Upper lobe of right lung (tissue), 1 donor: Measurements from ENCODE around the gene OR2C3. TPM values are rescaled to one million over a fixed set of nuclear protein-coding genes. Genes with fewer than 3 reads are reported as not detected.
A peak's percentile ranks its signal among the peaks of the same experiment; 100 is the strongest.
"Not testable (repeated sequence)": the region's sequence is repeated elsewhere in the genome, so short reads cannot be mapped to it uniquely, and the experiment has no call there.

ENCODE experiments used
- ATAC-seq: fragments of 200-7000 bp; cut with Tn5 transposase; one replicate; pipeline ENCODE4 v1.9.1; 2020; ENCODE audit warnings: mild to moderate bottlenecking, moderate library complexity
- DNase-seq: peaks from one replicate; pipeline ENCODE4 v3.0.0-alpha.2; 2020
- H3K27ac ChIP-seq: fragments of 200-600 bp; one replicate; pipeline ENCODE4 v1.8.0; 2022
- H3K27me3 ChIP-seq: fragments of 200-600 bp; one replicate; pipeline ENCODE4 v1.8.0; 2022; ENCODE audit warnings: mild to moderate bottlenecking
- H3K36me3 ChIP-seq: fragments of 200-600 bp; one replicate; pipeline ENCODE4 v1.8.0; 2022
- H3K4me1 ChIP-seq: fragments of 200-600 bp; one replicate; pipeline ENCODE4 v1.8.0; 2022
- H3K4me3 ChIP-seq: fragments of 200-600 bp; one replicate; pipeline ENCODE4 v1.8.0; 2022; ENCODE audit warnings: mild to moderate bottlenecking
- H3K9me3 ChIP-seq: fragments of 200-600 bp; one replicate; pipeline ENCODE4 v1.8.0; 2022
- intact Hi-C: fragments of 100-400 bp; cut with DNase I; formaldehyde crosslinking; loops from one replicate; pipeline ENCODE4 v1.11.0; 2022
- total RNA-seq: library from RNA; stranded (reverse); fragmentation: NEBNext Ultra II Directional; extraction: Animal tissue kit (Norgen Biotek cat#: 25700); gene quantifications from one replicate; pipeline ENCODE4 v1.2.1, GENCODE V29; 2021
- TF ChIP-seq, protein P1 (sequence below): fragments of 200-600 bp; IDR thresholded peaks from one replicate; pipeline ENCODE4 v1.8.0; 2022; ENCODE audit warnings: antibody characterized with exemption
- donor health status: DM: no; HTN: yes; CAD: no; lungs with severe emphysema.

Gene OR2C3
- total RNA-seq, 1 donor from 2014 or later, result not detected

DNA sequence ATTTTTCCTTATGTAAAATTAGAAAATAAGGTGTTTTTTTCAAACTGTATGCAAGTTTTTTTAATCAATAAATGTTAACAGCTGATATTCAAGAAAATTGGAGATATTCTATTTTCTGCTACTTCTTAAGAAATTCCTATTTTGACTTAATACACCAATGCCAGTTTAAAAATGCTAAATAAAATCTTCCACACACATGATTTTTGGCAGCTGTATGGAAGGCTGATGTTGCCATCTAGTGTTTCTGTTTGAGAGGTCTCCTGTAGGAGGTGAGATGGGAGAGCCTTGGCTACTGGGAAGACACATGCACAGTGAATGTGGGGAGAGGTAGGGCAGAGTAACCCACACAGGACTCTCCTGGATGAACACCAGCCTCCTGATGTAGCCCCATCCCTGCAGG, 49.2 kb downstream of the OR2C3 start:
- DNase-seq, result no peak
- peak; percentile 86 for ATAC-seq
- TF ChIP-seq, protein P1, sequence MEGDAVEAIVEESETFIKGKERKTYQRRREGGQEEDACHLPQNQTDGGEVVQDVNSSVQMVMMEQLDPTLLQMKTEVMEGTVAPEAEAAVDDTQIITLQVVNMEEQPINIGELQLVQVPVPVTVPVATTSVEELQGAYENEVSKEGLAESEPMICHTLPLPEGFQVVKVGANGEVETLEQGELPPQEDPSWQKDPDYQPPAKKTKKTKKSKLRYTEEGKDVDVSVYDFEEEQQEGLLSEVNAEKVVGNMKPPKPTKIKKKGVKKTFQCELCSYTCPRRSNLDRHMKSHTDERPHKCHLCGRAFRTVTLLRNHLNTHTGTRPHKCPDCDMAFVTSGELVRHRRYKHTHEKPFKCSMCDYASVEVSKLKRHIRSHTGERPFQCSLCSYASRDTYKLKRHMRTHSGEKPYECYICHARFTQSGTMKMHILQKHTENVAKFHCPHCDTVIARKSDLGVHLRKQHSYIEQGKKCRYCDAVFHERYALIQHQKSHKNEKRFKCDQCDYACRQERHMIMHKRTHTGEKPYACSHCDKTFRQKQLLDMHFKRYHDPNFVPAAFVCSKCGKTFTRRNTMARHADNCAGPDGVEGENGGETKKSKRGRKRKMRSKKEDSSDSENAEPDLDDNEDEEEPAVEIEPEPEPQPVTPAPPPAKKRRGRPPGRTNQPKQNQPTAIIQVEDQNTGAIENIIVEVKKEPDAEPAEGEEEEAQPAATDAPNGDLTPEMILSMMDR, result peak; percentile 53
- Histone ChIP-seq H3K27me3 (no peaks in the 10 kb centered on the region), H3K27ac (no peak overlapping the region), H3K4me3 (no peak overlapping the region), H3K36me3 (no peaks in the 10 kb centered on the region), H3K4me1 (no peaks in the 10 kb centered on the region), H3K9me3 (no peaks in the 10 kb centered on the region)
- intact Hi-C loops, result no loop called here

DNA sequence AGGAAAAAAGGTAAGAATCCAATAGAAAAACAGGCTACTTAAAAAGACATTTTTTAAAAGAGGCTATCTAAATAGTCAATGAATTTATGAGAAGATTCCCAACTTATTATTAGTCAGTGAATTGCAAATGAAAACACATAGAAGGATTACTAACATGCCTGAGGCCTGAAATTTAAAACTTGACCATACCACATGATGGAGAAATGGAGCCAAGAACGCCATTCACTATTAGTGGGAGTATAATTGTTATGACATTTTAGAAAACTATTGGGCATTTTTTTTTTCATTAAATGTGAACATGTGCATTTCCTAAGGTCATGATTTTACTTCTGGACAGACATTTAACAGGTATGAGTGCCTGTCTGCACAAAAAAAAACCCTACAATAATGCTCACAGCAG, 53.5 kb downstream of the OR2C3 start:
- Histone ChIP-seq H3K4me3 (no peak overlapping the region), H3K4me1 (no peaks in the 10 kb centered on the region), H3K27me3 (no peaks in the 10 kb centered on the region), H3K9me3 (no peaks in the 10 kb centered on the region), H3K36me3 (no peaks in the 10 kb centered on the region), H3K27ac (no peak overlapping the region)
- intact Hi-C loops, result no loop called here
- TF ChIP-seq, protein P1, result no peak
- ATAC-seq (no peak), DNase-seq (no peak)

DNA sequence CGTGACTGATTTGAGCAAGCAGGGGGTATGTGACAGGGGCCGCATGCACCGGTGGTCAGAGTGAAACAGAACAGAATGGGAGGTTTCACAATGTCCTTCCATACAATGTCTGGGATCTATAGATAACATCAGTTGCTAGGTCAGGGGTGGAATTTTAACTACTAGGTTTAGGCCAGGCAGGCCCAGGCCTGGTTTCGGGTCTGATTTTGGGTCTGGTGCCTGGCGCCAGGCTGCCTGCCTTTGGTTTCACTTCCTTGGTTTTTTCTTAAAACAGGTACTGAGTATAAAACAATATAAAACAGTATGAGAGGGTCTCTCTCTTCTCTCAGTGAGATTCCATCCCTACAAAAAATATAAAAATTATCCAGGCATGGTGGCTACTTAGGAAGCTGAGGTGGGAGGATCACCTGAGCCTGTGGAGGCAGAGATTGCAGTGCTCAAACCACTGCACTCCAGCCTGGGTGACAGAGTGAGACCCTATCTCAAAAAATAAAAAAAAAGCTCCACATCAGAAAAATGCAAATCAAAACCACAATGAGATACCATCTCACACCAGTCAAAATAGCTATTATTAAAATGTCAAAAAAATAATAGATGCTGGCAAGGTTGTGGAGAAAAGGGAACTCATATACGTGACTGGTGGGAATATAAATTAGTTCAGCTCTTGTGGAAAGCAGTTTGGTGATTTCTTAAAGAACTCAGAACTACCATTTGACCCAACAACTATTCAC, 59.7 kb downstream of the OR2C3 start:
- intact Hi-C loops, H3K27ac ChIP-seq: not testable (repeated sequence)

DNA sequence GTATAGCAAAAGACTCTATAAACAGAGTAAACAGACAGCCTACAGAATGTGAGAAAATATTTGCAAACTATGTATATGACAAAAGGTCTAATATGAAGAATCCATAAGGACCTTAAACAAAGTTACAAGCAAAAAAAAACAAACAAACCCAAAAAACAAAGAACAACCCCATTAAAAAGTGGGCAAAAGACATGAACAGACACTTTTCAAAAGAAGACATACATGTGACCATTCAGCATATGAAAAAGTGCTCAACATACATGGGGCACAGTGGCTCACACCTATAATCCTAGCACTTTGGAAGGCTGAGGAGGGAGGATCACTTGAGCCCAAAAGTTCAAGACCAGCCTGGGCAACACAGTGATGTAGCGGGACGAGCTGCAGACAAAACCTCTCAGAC, 60.4 kb downstream of the OR2C3 start:
- ATAC-seq, result no peak
- intact Hi-C loops, result no loop called here

More for the DNA sequence above, 59.7 kb downstream of the OR2C3 start:
- not testable (repeated sequence) for H3K9me3 ChIP-seq, H3K27me3 ChIP-seq, H3K36me3 ChIP-seq, H3K4me3 ChIP-seq, DNase-seq, ATAC-seq, H3K4me1 ChIP-seq

More for the DNA sequence above, 60.4 kb downstream of the OR2C3 start:
- Histone ChIP-seq H3K9me3 (no peaks in the 10 kb centered on the region), H3K36me3 (no peaks in the 10 kb centered on the region), H3K4me3 (no peak overlapping the region), H3K4me1 (no peaks in the 10 kb centered on the region), H3K27me3 (no peaks in the 10 kb centered on the region), H3K27ac (no peak overlapping the region)
- TF ChIP-seq, protein P1, result no peak
- DNase-seq, result no peak

Other genes with a start within 250 kb of the OR2C3 start
- gene ZNF496, start 204.6 kb downstream of the OR2C3 start, total RNA-seq, result 28.0 TPM
- 4.9 TPM for gene NLRP3, start 120.3 kb downstream of the OR2C3 start, total RNA-seq
- gene OR2B11, start 78.3 kb downstream of the OR2C3 start, total RNA-seq, result not detected
- 2.7 TPM for gene GCSAML, start 12.7 kb upstream of the OR2C3 start, total RNA-seq
- not detected for gene OR2G2, start 51.9 kb upstream of the OR2C3 start, total RNA-seq
- gene OR2G3, start 69.1 kb upstream of the OR2C3 start, total RNA-seq, result not detected
- not detected for gene OR13G1, start 143.3 kb upstream of the OR2C3 start, total RNA-seq
- gene OR6F1, start 180.2 kb upstream of the OR2C3 start, total RNA-seq, result not detected
- not detected for gene OR14K1, start 202.2 kb upstream of the OR2C3 start, total RNA-seq
- not detected for gene OR14A2, start 211.7 kb upstream of the OR2C3 start, total RNA-seq
- gene OR1C1, start 224.1 kb upstream of the OR2C3 start, total RNA-seq, result not detected